ENCODE data around the gene CENPF.

GRCh38 chr1:214584805-214585766 is 17.9 kb upstream of the CENPF start:
- TF ChIP-seq CTCF (conservative IDR thresholded peaks at IDR 0.05 in 1 of 2, IDR thresholded peaks at IDR 0.05 in 1 of 2; ENCODE audit: extremely low read depth in 1 of 2, insufficient read depth in 1 of 2, low read depth in 1 of 2, low read length in 2 of 2), result peak; percentile 79 to 98
- TF ChIP-seq EZH2 (IDR thresholded peaks at IDR 0.05; ENCODE audit: borderline replicate concordance, low read length), result no peak
